WERI-Rb-1 (cell line): ENCODE measurements around the gene ITPKC.

Experiments used
- DNase-seq: peaks from one replicate; pipeline ENCODE4 v3.0.0-alpha.2; 2020
- H3K27ac ChIP-seq: fragments of 250-450 bp; sonication (Bioruptor Pico); 2 replicates; pipeline ENCODE4 v1.5.1; 2020; ENCODE audit warnings: mild to moderate bottlenecking, moderate library complexity
- H3K27me3 ChIP-seq: fragments of 250-450 bp; sonication (Bioruptor Pico); 2 replicates; pipeline ENCODE4 v1.5.1; 2021; ENCODE audit warnings: mild to moderate bottlenecking, low read depth, moderate library complexity; ENCODE audit not compliant: insufficient read depth, severe bottlenecking
- H3K36me3 ChIP-seq: fragments of 250-450 bp; sonication (Bioruptor Pico); 2 replicates; pipeline ENCODE4 v1.5.1; 2020; ENCODE audit warnings: mild to moderate bottlenecking, moderate library complexity
- H3K4me3 ChIP-seq: 2 replicates; pipeline ENCODE4 v1.5.1; 2011; ENCODE audit warnings: low read depth, mild to moderate bottlenecking, control low read depth, low read length
- H3K9me3 ChIP-seq: fragments of 250-450 bp; sonication (Bioruptor Pico); 2 replicates; pipeline ENCODE4 v1.5.1; 2021; ENCODE audit warnings: mild to moderate bottlenecking, moderate library complexity; ENCODE audit not compliant: severe bottlenecking
- TF ChIP-seq, protein P1 (sequence below): IDR thresholded peaks from 2 replicates; pipeline ENCODE4 v1.5.1; 2011; ENCODE audit warnings: low read depth, mild to moderate bottlenecking, control low read depth, inconsistent platforms, low read length

Gene ITPKC

GRCh38 chr19:40693896-40694295 is 23.0 kb upstream of the ITPKC start:
- peak; percentile 52 for DNase-seq

DNA sequence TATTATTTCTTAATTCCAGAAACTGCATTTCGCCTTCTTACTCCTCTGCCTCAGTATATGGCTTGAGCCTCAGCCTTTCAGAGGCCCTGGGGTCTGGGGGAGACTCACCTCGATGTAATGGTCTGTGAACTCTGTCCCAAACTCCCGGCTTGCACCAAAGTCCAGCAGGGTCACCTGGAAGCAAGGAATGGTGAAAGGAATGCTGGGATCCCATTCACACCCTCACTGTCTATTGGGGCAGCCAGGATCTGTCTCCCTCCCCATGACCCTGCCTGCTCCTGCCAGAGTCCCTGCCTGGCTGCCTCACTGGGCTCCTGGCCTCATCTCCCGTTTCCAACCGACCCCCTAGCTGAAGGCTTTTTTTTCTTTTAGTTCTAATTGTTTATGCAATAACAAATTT is 21.0 kb upstream of the ITPKC start:
- no peaks in the 10 kb centered on the region for H3K27me3 ChIP-seq
- H3K9me3 ChIP-seq = no peaks in the 10 kb centered on the region
- no peak overlapping the region for H3K4me3 ChIP-seq
- no peak for DNase-seq
- no peak overlapping the region for H3K27ac ChIP-seq
- H3K36me3 ChIP-seq = peaks cover 35% of the 10 kb centered on the region
- TF ChIP-seq, protein P1, sequence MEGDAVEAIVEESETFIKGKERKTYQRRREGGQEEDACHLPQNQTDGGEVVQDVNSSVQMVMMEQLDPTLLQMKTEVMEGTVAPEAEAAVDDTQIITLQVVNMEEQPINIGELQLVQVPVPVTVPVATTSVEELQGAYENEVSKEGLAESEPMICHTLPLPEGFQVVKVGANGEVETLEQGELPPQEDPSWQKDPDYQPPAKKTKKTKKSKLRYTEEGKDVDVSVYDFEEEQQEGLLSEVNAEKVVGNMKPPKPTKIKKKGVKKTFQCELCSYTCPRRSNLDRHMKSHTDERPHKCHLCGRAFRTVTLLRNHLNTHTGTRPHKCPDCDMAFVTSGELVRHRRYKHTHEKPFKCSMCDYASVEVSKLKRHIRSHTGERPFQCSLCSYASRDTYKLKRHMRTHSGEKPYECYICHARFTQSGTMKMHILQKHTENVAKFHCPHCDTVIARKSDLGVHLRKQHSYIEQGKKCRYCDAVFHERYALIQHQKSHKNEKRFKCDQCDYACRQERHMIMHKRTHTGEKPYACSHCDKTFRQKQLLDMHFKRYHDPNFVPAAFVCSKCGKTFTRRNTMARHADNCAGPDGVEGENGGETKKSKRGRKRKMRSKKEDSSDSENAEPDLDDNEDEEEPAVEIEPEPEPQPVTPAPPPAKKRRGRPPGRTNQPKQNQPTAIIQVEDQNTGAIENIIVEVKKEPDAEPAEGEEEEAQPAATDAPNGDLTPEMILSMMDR = no peak

More at GRCh38 chr19:40693896-40694295, 23.0 kb upstream of the ITPKC start:
- TF ChIP-seq, protein P1 = no peak
- Histone ChIP-seq H3K36me3 (peaks cover 35% of the 10 kb centered on the region), H3K9me3 (no peaks in the 10 kb centered on the region), H3K27ac (peak overlapping the region; percentile 99), H3K4me3 (no peak overlapping the region), H3K27me3 (no peaks in the 10 kb centered on the region)

DNA sequence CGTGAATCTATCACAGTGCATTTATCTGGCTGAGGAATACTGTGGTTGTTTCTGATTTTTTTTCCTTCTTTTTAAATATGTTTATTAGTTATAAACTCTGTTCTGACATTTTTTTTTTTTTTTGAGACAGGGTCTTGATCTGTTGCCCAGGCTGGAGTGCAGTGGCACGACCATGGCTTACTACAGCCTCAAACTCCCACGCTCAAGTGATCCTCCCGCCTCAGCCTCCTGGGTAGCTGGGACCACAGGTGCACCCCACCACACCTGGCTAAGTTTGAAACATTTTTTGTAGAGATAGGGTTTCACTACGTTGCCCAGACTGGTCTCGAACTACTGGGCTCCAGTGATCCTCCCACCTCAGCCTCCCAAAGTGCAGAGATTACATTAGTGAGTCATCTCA is 19.9 kb upstream of the ITPKC start:
- H3K4me3 ChIP-seq = no peak overlapping the region
- H3K9me3 ChIP-seq = no peaks in the 10 kb centered on the region
- DNase-seq = no peak
- TF ChIP-seq, protein P1 = no peak
- H3K27ac ChIP-seq = no peak overlapping the region
- no peaks in the 10 kb centered on the region for H3K27me3 ChIP-seq
- H3K36me3 ChIP-seq = peaks cover 36% of the 10 kb centered on the region

GRCh38 chr19:40700083-40700482 is 16.8 kb upstream of the ITPKC start:
- no peaks in the 10 kb centered on the region for H3K27me3 ChIP-seq
- H3K9me3 ChIP-seq = no peaks in the 10 kb centered on the region
- H3K36me3 ChIP-seq = peaks cover 36% of the 10 kb centered on the region
- H3K27ac ChIP-seq = no peak overlapping the region
- TF ChIP-seq, protein P1 = no peak
- no peak overlapping the region for H3K4me3 ChIP-seq
- DNase-seq = no peak

- no peaks in the 10 kb centered on the region for H3K9me3 ChIP-seq
- H3K36me3 ChIP-seq = peaks cover 28% of the 10 kb centered on the region
- H3K27ac ChIP-seq = peak overlapping the region; percentile 61; the same call in 1 of the 2 replicates
- TF ChIP-seq, protein P1 = no peak
- no peak overlapping the region for H3K4me3 ChIP-seq
- DNase-seq = no peak
- no peaks in the 10 kb centered on the region for H3K27me3 ChIP-seq
Measured at GRCh38 chr19:40701758-40702157, 15.2 kb upstream of the ITPKC start.

DNA sequence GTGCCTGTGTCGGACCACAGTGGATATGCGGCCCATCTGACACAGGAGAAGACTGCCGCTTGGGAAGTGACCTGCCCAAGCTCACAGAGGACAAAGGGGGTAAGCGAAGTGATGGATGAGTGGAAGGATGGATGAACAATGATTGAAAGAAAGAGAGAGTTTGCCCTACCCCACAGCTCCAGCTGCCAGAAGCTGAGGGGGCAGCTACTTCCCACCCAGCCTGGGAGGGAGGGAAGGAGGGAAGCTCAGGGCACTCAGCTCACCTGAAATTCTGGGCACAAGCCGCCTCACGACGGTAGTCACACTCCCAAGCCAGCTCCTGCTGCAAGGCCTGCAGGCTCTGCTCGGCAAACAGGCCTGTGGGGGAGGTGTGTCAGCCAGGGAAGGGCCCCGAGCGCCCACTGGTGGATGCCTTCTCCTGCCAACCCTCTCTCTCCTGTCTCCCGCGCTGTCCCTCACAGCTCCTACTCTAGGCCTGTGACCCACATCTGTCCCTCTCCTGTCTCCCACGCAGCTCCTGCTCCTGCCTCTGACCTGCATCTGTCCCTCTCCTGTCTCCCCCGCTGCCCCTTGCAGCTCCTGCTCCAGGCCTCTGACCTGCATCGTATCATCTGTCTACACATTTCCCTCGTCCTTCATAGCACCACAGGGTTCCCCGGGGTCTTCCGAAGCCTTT is 14.4 kb upstream of the ITPKC start:
- peak; percentile 91 for DNase-seq
- Histone ChIP-seq H3K36me3 (peaks cover 22% of the 10 kb centered on the region), H3K4me3 (no peak overlapping the region), H3K9me3 (no peaks in the 10 kb centered on the region), H3K27ac (peak overlapping the region; percentile 61), H3K27me3 (no peaks in the 10 kb centered on the region)
- TF ChIP-seq, protein P1 = peak; percentile 98
